Gastroesophageal sphincter (tissue), 4 donors: Measurements from ENCODE around the gene NSMCE1. TPM values are rescaled to one million over a fixed set of nuclear protein-coding genes. Genes with fewer than 3 reads are reported as not detected.

Source experiments
- ATAC-seq: fragments of 150-250 bp; one replicate; pipeline ENCODE4 v1.9.1; 2016; ENCODE audit warnings: mild to moderate bottlenecking, moderate library complexity
- H3K27ac ChIP-seq, 4 donors: fragments of 200-600 bp; sonication (generic) in 3 of 4; 1 replicate in 3 of 4; 2 replicates in 1 of 4; pipeline ENCODE4 v1.5.1; 2016 to 2019
- H3K27me3 ChIP-seq: fragments of 200-600 bp; sonication (generic); one replicate; pipeline ENCODE4 v1.5.1; 2019
- H3K36me3 ChIP-seq, 2 donors: fragments of 200-600 bp; sonication (generic); one replicate each; pipeline ENCODE4 v1.5.1; 2019; ENCODE audit warnings: control low read depth in 1 of 2
- H3K4me1 ChIP-seq, 3 donors: fragments of 200-600 bp; sonication (generic); 1 replicate in 2 of 3; 2 replicates in 1 of 3; pipeline ENCODE4 v1.5.1; 2016 to 2019; ENCODE audit warnings: control low read depth in 2 of 3
- H3K4me3 ChIP-seq, 2 donors: fragments of 200-600 bp; sonication (generic); one replicate each; pipeline ENCODE4 v1.5.1; 2019; ENCODE audit warnings: mild to moderate bottlenecking in 1 of 2, moderate library complexity in 1 of 2
- H3K9me3 ChIP-seq, 3 donors: fragments of 200-600 bp; sonication (generic); one replicate each; pipeline ENCODE4 v1.5.1; 2017 to 2019; ENCODE audit warnings: control low read depth in 2 of 3
- EP300 ChIP-seq: sonication (generic); formaldehyde crosslinking; IDR thresholded peaks from one replicate; pipeline ENCODE4 v1.6.1; 2017; ENCODE audit warnings: antibody characterized with exemption, mild to moderate bottlenecking
- POLR2A ChIP-seq, 2 donors: fragments of 450-650 bp; IDR thresholded peaks; one replicate each; pipeline ENCODE4 v1.6.1; 2017; ENCODE audit warnings: antibody characterized with exemption in 2 of 2, mild to moderate bottlenecking in 2 of 2, moderate library complexity in 1 of 2
- POLR2AphosphoS5 ChIP-seq: sonication (generic); formaldehyde crosslinking; IDR thresholded peaks from one replicate; pipeline ENCODE4 v1.6.1; 2017; ENCODE audit warnings: antibody characterized with exemption
- WGBS, 2 donors: methylation state at CpG; one replicate each; pipeline ENCODE4 v1.1.5; 2018; ENCODE audit warnings: low coverage in 1 of 2; 5-methylcytosine and 5-hydroxymethylcytosine counted together
- total RNA-seq, 4 donors: library from RNA; depleted of rRNA; stranded (reverse); fragments of >200 nt; gene quantifications; one replicate each; pipeline ENCODE4 v1.1.0, GENCODE V29; 2016
- TF ChIP-seq, protein P1 (sequence below), 4 experiments: fragments of 200-600 bp in 2 of 4; fragments of 450-650 bp in 2 of 4; sonication (generic) in 1 of 4; IDR thresholded peaks; one replicate each; pipeline ENCODE4 v1.5.1; 2017 to 2019; ENCODE audit warnings: antibody characterized with exemption in 4 of 4, mild to moderate bottlenecking in 2 of 4, moderate library complexity in 2 of 4

Gene NSMCE1
- total RNA-seq, 4 donors from 2014 or later = 48.4 to 66.0 (median 63.3) TPM

DNA sequence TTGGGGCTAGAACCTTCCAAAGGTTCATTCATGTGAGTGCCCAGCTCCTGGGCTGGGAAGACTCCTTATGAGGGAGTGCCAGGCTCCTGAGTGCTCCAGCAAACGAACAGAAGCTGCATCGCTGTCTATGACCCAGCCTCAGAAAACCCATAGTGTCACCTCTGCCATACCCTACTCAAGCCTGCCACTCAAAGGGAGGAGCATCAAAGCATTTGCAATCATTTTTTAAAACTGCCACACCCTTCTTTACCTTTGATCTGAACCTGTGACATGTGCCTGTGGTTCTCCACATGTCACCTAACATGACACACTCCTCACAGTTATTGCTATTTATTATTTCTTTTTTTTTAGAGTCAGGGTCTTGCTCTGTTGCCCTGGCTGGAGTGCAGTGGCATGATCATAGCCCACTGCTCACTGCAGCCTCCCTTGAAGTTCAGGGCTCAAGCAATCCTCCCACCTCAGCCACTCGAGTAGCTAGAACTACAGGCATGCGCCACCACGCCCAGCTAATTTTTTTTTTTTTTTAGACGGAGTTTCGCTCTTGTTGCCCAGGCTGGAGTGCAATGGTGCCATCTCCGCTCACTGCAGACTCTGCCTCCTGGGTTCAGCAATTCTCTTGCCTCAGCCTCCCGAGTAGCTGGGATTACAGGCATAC lies 72.5 kb downstream of the NSMCE1 start:
- ATAC-seq = no peak
- 76 to 81% methylated on average over 7 to 8 of the region's 9 CpGs for WGBS, 2 donors
- Histone ChIP-seq H3K36me3 (no peaks in the 10 kb centered on the region), H3K9me3 (no peaks in the 10 kb centered on the region), H3K27ac (no peak overlapping the region), H3K4me1 (no peaks in the 10 kb centered on the region), H3K27me3 (peaks cover 25% of the 10 kb centered on the region), H3K4me3 (no peak overlapping the region)
- TF ChIP-seq EP300 = no peak
- TF ChIP-seq POLR2AphosphoS5 = no peak
- TF ChIP-seq, protein P1, sequence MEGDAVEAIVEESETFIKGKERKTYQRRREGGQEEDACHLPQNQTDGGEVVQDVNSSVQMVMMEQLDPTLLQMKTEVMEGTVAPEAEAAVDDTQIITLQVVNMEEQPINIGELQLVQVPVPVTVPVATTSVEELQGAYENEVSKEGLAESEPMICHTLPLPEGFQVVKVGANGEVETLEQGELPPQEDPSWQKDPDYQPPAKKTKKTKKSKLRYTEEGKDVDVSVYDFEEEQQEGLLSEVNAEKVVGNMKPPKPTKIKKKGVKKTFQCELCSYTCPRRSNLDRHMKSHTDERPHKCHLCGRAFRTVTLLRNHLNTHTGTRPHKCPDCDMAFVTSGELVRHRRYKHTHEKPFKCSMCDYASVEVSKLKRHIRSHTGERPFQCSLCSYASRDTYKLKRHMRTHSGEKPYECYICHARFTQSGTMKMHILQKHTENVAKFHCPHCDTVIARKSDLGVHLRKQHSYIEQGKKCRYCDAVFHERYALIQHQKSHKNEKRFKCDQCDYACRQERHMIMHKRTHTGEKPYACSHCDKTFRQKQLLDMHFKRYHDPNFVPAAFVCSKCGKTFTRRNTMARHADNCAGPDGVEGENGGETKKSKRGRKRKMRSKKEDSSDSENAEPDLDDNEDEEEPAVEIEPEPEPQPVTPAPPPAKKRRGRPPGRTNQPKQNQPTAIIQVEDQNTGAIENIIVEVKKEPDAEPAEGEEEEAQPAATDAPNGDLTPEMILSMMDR (IDR thresholded peaks at IDR 0.05) = no peak
- TF ChIP-seq POLR2A (IDR thresholded peaks at IDR 0.05) = no peak

DNA sequence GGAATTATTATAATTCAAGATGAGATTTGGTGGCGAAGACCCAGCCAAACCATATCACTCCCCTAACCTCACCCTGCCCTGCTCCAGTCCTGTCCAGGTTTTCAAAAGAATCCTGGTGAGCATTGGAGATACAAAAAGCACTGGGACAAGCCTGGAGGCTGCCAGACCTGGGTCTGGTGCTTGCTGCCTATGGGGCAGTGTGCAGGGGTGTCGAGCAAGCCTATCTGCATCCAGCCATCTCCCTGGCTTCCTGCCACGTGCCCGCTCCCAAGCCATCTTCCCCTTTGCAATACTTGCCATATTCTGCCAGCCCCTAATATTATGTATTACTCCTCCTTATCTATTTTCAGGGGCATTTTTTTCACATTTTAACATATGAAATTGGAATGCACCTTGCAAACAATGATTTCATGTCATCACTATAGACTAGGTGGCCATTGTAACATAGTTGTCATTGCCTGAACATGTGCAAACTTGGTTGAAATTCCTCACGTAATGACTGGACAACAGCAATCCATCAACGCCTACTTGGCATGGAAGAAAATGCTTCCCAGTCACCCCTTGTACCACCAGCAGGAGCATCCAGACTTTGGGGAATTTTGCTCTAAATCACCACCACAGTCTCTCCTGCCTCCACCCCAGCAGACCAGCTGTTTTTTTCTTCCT lies 73.4 kb downstream of the NSMCE1 start:
- H3K27me3 ChIP-seq = peaks cover 33% of the 10 kb centered on the region

DNA sequence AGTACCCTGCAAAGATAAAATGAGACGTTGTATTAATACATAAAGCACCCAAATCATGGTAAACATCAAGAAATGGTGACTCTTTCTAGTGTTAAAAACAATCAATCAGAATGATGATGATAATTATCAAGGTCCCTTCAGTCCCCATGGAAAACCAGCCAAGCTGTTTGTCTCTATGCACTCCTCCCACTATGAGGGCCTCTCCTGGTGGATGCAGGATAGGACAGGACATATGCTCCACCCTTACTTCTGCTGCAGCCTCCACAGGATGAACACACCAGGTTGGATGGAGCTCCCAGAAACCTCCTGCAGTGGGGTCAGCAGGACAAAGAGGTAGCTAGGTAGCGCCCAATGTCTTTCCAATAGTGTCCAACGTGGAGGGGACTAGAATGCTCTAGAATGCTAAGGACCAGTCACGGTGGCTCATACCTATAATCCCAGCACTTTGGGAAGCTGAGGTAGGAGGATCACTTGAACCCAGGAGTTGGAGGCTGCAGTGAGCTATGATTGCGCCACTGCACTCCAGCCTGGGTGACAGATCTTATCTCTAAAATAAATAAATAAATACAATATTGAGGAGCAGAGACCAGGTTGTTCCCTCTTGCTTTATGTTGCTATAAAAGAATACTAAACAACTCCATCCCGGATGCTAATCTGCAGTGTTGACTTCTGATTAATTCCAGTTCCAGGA lies 75.1 kb downstream of the NSMCE1 start:
- Histone ChIP-seq H3K4me3 (no peak overlapping the region), H3K4me1 (no peaks in the 10 kb centered on the region), H3K27ac (no peak overlapping the region), H3K36me3 (no peaks in the 10 kb centered on the region), H3K27me3 (peaks cover 48% of the 10 kb centered on the region), H3K9me3 (no peaks in the 10 kb centered on the region)
- 64 to 72% methylated on average over 3 to 5 of the region's 6 CpGs for WGBS, 2 donors
- TF ChIP-seq POLR2A (IDR thresholded peaks at IDR 0.05) (no peak), POLR2AphosphoS5 (no peak), EP300 (no peak)
- TF ChIP-seq, protein P1 (IDR thresholded peaks at IDR 0.05) = no peak
- no peak for ATAC-seq

More for the DNA sequence above, 73.4 kb downstream of the NSMCE1 start:
- no peak overlapping the region for H3K27ac ChIP-seq
- H3K36me3 ChIP-seq = no peaks in the 10 kb centered on the region
- 61 to 84% methylated on average over 5 to 6 of the region's 6 CpGs for WGBS, 2 donors
- no peaks in the 10 kb centered on the region for H3K4me1 ChIP-seq
- no peaks in the 10 kb centered on the region for H3K9me3 ChIP-seq
- TF ChIP-seq, protein P1 (IDR thresholded peaks at IDR 0.05) = no peak
- TF ChIP-seq POLR2A (IDR thresholded peaks at IDR 0.05) = no peak
- no peak for TF ChIP-seq EP300
- TF ChIP-seq POLR2AphosphoS5 = no peak
- no peak overlapping the region for H3K4me3 ChIP-seq
- ATAC-seq = no peak

DNA sequence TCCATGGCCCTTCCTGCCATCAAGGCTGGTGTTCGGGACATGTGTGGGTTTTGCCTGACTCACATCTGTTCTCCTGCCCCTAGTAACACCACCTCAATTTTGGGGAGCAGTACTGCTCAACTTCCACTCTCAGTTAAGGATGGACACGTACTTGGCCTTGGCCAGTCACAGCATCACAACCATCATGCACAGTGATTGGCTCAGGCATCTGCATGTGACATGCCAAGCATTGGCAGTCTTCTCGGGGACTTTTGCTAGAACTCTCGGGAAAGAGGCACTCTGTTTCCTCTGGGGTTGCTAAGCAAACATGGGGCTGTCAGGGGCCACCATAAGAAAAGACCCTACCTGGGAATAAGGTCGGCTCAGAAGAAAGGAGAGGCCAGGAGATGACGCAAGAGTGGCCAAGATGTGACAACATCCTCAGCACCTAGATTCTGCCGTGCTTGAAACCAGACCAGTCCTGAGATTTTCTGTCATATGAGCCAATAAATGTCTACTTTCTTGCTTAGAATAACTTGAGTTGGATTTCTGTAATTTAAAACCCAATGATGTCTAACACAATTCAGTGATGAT lies 77.1 kb downstream of the NSMCE1 start:
- no peaks in the 10 kb centered on the region for H3K4me1 ChIP-seq
- 67 to 73% methylated on average over 1 to 3 of the region's 7 CpGs for WGBS, 2 donors
- no peaks in the 10 kb centered on the region for H3K36me3 ChIP-seq
- TF ChIP-seq POLR2A (IDR thresholded peaks at IDR 0.05) = no peak
- TF ChIP-seq EP300 = no peak
- TF ChIP-seq POLR2AphosphoS5 = no peak
- TF ChIP-seq, protein P1 (IDR thresholded peaks at IDR 0.05) = no peak
- no peaks in the 10 kb centered on the region for H3K9me3 ChIP-seq
- ATAC-seq = no peak
- H3K4me3 ChIP-seq = no peak overlapping the region
- peaks cover 37% of the 10 kb centered on the region for H3K27me3 ChIP-seq
- no peak overlapping the region for H3K27ac ChIP-seq
